GM23338 (cell line): ENCODE data around the gene TIGAR. TPM values are rescaled to one million over a fixed set of nuclear protein-coding genes. Genes with fewer than 3 reads are reported as not detected.

Source experiments
- ATAC-seq: fragments of 200-7000 bp; cut with Tn5 transposase; 3 replicates; pipeline ENCODE4 v1.9.1; 2020
- DNase-seq: peaks from one replicate; pipeline ENCODE4 v3.0.0-alpha.2; 2015; ENCODE audit warnings: low spot score
- H2AFZ ChIP-seq: fragments of 200-600 bp; sonication (generic); 2 replicates; pipeline ENCODE4 v1.8.0; 2016; ENCODE audit warnings: antibody characterized with exemption, mild to moderate bottlenecking, moderate library complexity
- H3F3A ChIP-seq: fragments of 200-600 bp; sonication (generic); replicated peaks from 2 replicates; pipeline ENCODE4 v1.8.0; 2017; ENCODE audit warnings: antibody characterized with exemption, mixed run types, low read depth
- H3K27ac ChIP-seq: fragments of 200-600 bp; sonication (generic); 2 replicates; pipeline ENCODE4 v1.6.1; 2016; ENCODE audit warnings: low read depth
- H3K27me3 ChIP-seq: fragments of 200-600 bp; sonication (generic); 2 replicates; pipeline ENCODE4 v1.8.0; 2016; ENCODE audit warnings: mild to moderate bottlenecking, mixed run types, moderate library complexity; ENCODE audit not compliant: insufficient read depth
- H3K36me3 ChIP-seq: fragments of 200-600 bp; sonication (generic); 2 replicates; pipeline ENCODE4 v1.8.0; 2016; ENCODE audit warnings: mild to moderate bottlenecking; ENCODE audit not compliant: insufficient read depth
- H3K4me1 ChIP-seq: fragments of 200-600 bp; sonication (generic); 2 replicates; pipeline ENCODE4 v1.8.0; 2016; ENCODE audit warnings: mild to moderate bottlenecking, moderate library complexity; ENCODE audit not compliant: insufficient read depth
- H3K4me2 ChIP-seq: fragments of 200-600 bp; sonication (generic); 2 replicates; pipeline ENCODE4 v1.7.1; 2017; ENCODE audit warnings: mixed run types
- H3K4me3 ChIP-seq: fragments of 200-600 bp; sonication (generic); 2 replicates; pipeline ENCODE4 v1.6.1; 2016; ENCODE audit warnings: mixed run types
- H3K79me2 ChIP-seq: fragments of 200-600 bp; sonication (generic); replicated peaks from 2 replicates; pipeline ENCODE4 v1.8.0; 2017; ENCODE audit warnings: mild to moderate bottlenecking; ENCODE audit not compliant: insufficient read depth
- H3K9me2 ChIP-seq: fragments of 200-600 bp; sonication (generic); 2 replicates; pipeline ENCODE4 v1.8.0; 2017; ENCODE audit not compliant: insufficient read depth
- H4K20me1 ChIP-seq: fragments of 200-600 bp; sonication (generic); replicated peaks from 2 replicates; pipeline ENCODE4 v1.8.0; 2017; ENCODE audit warnings: mild to moderate bottlenecking; ENCODE audit not compliant: insufficient read depth
- H3K27ac Mint-ChIP-seq: 2 replicates; pipeline ENCODE4 v1.8.0; 2020; ENCODE audit warnings: inconsistent platforms, mild to moderate bottlenecking, moderate library complexity, mixed read lengths
- H3K27me3 Mint-ChIP-seq: 3 replicates; pipeline ENCODE4 v1.8.0; 2022; ENCODE audit warnings: low read depth, mild to moderate bottlenecking, moderate library complexity, mixed read lengths, inconsistent platforms; ENCODE audit not compliant: insufficient read depth, poor library complexity
- H3K36me3 Mint-ChIP-seq: 3 replicates; pipeline ENCODE4 v1.8.0; 2021; ENCODE audit warnings: low read depth, mild to moderate bottlenecking, inconsistent platforms, moderate library complexity, mixed read lengths
- H3K4me1 Mint-ChIP-seq: 3 replicates; pipeline ENCODE4 v1.8.0; 2020; ENCODE audit warnings: mild to moderate bottlenecking, inconsistent platforms, mixed read lengths
- H3K4me3 Mint-ChIP-seq: 3 replicates; pipeline ENCODE4 v1.8.0; 2021; ENCODE audit warnings: moderate library complexity, mild to moderate bottlenecking, inconsistent platforms, mixed read lengths
- H3K9me3 Mint-ChIP-seq: 3 replicates; pipeline ENCODE4 v1.8.0; 2020; ENCODE audit warnings: moderate library complexity, mild to moderate bottlenecking, inconsistent platforms, mixed read lengths
- CREB1 ChIP-seq: fragments of 250-450 bp; sonication (Bioruptor Pico); IDR thresholded peaks from 2 replicates; pipeline ENCODE4 v1.5.0; 2020; ENCODE audit warnings: low read depth, mild to moderate bottlenecking, moderate library complexity
- CTCF ChIP-seq, 2 experiments: fragments of 200-600 bp in 1 of 2; sonication (generic) in 1 of 2; conservative IDR thresholded peaks; 2 replicates each; pipeline versions ENCODE4 v1.5.1 to v1.6.1; 2016 to 2017; ENCODE audit warnings: antibody characterized with exemption in 2 of 2, low read depth in 2 of 2, mild to moderate bottlenecking in 2 of 2, moderate library complexity in 1 of 2
- EZH2 ChIP-seq: fragments of 200-600 bp; sonication (generic); IDR thresholded peaks from one replicate; pipeline ENCODE4 v1.8.0; 2017; ENCODE audit warnings: antibody characterized with exemption, mild to moderate bottlenecking, low read depth; ENCODE audit not compliant: unreplicated experiment
- EZH2phosphoT487 ChIP-seq: fragments of 200-600 bp; sonication (generic); IDR thresholded peaks from one replicate; pipeline ENCODE4 v1.8.1; 2018; ENCODE audit warnings: antibody characterized with exemption; ENCODE audit not compliant: unreplicated experiment
- JUNB ChIP-seq: IDR thresholded peaks from one replicate; pipeline ENCODE4 v1.6.1; 2016; ENCODE audit warnings: antibody characterized with exemption; ENCODE audit not compliant: unreplicated experiment
- NANOG ChIP-seq: IDR thresholded peaks from 2 replicates; pipeline ENCODE4 v1.6.1; 2016; ENCODE audit warnings: antibody characterized with exemption, borderline replicate concordance
- POLR2AphosphoS5 ChIP-seq: IDR thresholded peaks from 2 replicates; pipeline ENCODE4 v1.6.1; 2016; ENCODE audit warnings: antibody characterized with exemption, low read depth
- STAT1 ChIP-seq: IDR thresholded peaks from one replicate; pipeline ENCODE4 v1.6.1; 2016; ENCODE audit warnings: antibody characterized with exemption; ENCODE audit not compliant: unreplicated experiment
- ZNF114 ChIP-seq: fragments of 250-450 bp; sonication (Bioruptor Pico); IDR thresholded peaks from 2 replicates; pipeline ENCODE4 v1.5.0; 2020; ENCODE audit warnings: mild to moderate bottlenecking, moderate library complexity
- ZNF331 ChIP-seq: fragments of 250-450 bp; sonication (Bioruptor Pico); IDR thresholded peaks from 2 replicates; pipeline ENCODE4 v1.5.0; 2020; ENCODE audit warnings: low read depth, mild to moderate bottlenecking, moderate library complexity
- ZNF462 ChIP-seq: fragments of 250-450 bp; sonication (Bioruptor Pico); IDR thresholded peaks from 2 replicates; pipeline ENCODE4 v1.5.0; 2020; ENCODE audit warnings: mild to moderate bottlenecking, moderate library complexity
- polyA plus RNA-seq: library from polyadenylated mRNA; unstranded; fragments of >200 nt; fragmentation: Nextera tagmentation; extraction: Ambion mirVana; gene quantifications from 2 replicates; pipeline ENCODE4 v1.2.1, GENCODE V29; 2016
- total RNA-seq: library from RNA; depleted of rRNA; stranded (reverse); fragments of >200 nt; shearing (Covaris generic); gene quantifications from 2 replicates; pipeline ENCODE4 v1.2.3, GENCODE V29; 2014
- TF ChIP-seq, protein P1 (sequence below): IDR thresholded peaks from one replicate; pipeline ENCODE4 v1.6.1; 2018; ENCODE audit warnings: antibody characterized with exemption; ENCODE audit not compliant: unreplicated experiment
- TF ChIP-seq, protein P2 (sequence below): IDR thresholded peaks from 2 replicates; pipeline ENCODE4 v1.6.1; 2016; ENCODE audit warnings: antibody characterized with exemption

TIGAR gene
- total and polyA plus RNA-seq, 2 experiments from 2014 or later: 10.4 to 13.3 TPM

GRCh38 chr12:4395818-4396217 lies 74.8 kb downstream of the TIGAR start:
- Histone ChIP-seq H3K79me2 (no peaks in the 10 kb centered on the region), H3K27me3 (no peaks in the 10 kb centered on the region), H3K4me2 (no peak overlapping the region), H3F3A (no peaks in the 10 kb centered on the region), H3K4me3 (no peak overlapping the region), H2AFZ (no peak overlapping the region), H3K36me3 (no peaks in the 10 kb centered on the region), H3K9me2 (peaks cover 12% of the 10 kb centered on the region; the same call in 1 of the 2 replicates), H3K4me1 (peaks cover 2% of the 10 kb centered on the region; the same call in 1 of the 2 replicates), H3K27ac (no peak overlapping the region), H4K20me1 (no peaks in the 10 kb centered on the region)
- H3K4me1 Mint-ChIP-seq: no peaks in the 10 kb centered on the region; the same call in 2 of the 3 replicates
- H3K27me3 Mint-ChIP-seq: no peaks in the 10 kb centered on the region
- TF ChIP-seq, protein P1, sequence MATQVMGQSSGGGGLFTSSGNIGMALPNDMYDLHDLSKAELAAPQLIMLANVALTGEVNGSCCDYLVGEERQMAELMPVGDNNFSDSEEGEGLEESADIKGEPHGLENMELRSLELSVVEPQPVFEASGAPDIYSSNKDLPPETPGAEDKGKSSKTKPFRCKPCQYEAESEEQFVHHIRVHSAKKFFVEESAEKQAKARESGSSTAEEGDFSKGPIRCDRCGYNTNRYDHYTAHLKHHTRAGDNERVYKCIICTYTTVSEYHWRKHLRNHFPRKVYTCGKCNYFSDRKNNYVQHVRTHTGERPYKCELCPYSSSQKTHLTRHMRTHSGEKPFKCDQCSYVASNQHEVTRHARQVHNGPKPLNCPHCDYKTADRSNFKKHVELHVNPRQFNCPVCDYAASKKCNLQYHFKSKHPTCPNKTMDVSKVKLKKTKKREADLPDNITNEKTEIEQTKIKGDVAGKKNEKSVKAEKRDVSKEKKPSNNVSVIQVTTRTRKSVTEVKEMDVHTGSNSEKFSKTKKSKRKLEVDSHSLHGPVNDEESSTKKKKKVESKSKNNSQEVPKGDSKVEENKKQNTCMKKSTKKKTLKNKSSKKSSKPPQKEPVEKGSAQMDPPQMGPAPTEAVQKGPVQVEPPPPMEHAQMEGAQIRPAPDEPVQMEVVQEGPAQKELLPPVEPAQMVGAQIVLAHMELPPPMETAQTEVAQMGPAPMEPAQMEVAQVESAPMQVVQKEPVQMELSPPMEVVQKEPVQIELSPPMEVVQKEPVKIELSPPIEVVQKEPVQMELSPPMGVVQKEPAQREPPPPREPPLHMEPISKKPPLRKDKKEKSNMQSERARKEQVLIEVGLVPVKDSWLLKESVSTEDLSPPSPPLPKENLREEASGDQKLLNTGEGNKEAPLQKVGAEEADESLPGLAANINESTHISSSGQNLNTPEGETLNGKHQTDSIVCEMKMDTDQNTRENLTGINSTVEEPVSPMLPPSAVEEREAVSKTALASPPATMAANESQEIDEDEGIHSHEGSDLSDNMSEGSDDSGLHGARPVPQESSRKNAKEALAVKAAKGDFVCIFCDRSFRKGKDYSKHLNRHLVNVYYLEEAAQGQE: no peak
- no peak for TF ChIP-seq ZNF114 (CRISPR knock-in tag)
- no peak for TF ChIP-seq POLR2AphosphoS5
- TF ChIP-seq CREB1 (CRISPR knock-in tag): no peak
- TF ChIP-seq STAT1: no peak
- no peak for TF ChIP-seq ZNF331 (CRISPR knock-in tag)
- TF ChIP-seq JUNB: no peak
- no peak for TF ChIP-seq ZNF462 (CRISPR knock-in tag)
- TF ChIP-seq, protein P2, sequence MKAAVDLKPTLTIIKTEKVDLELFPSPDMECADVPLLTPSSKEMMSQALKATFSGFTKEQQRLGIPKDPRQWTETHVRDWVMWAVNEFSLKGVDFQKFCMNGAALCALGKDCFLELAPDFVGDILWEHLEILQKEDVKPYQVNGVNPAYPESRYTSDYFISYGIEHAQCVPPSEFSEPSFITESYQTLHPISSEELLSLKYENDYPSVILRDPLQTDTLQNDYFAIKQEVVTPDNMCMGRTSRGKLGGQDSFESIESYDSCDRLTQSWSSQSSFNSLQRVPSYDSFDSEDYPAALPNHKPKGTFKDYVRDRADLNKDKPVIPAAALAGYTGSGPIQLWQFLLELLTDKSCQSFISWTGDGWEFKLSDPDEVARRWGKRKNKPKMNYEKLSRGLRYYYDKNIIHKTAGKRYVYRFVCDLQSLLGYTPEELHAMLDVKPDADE: no peak
- no peak for TF ChIP-seq CTCF (conservative IDR thresholded peaks at IDR 0.05; ENCODE audit: low read depth in 2 of 2)
- TF ChIP-seq NANOG: no peak
- no peak for TF ChIP-seq EZH2
- TF ChIP-seq EZH2phosphoT487: no peak
- ATAC-seq: no peak
- H3K9me3 Mint-ChIP-seq: peaks cover 1% of the 10 kb centered on the region; the same call in 1 of the 3 replicates
- H3K27ac Mint-ChIP-seq: no peak overlapping the region
- DNase-seq: no peak
- no peaks in the 10 kb centered on the region for H3K36me3 Mint-ChIP-seq
- no peak overlapping the region for H3K4me3 Mint-ChIP-seq
